Mesenchymal stem cell (in vitro differentiated cells and primary cell): ENCODE results near the gene RDM1.
A peak's percentile ranks its signal among the peaks of the same experiment; 100 is the strongest.

Experiments used
- DNase-seq: peaks from one replicate; pipeline ENCODE4 v3.0.0-alpha.2; 2013
- H2AFZ ChIP-seq: one replicate; pipeline ENCODE4 v1.6.1; 2013; ENCODE audit warnings: low read depth, mild to moderate bottlenecking, control low read depth, inconsistent platforms, low read length, moderate library complexity
- H2AK5ac ChIP-seq: 2 replicates; pipeline ENCODE4 v1.6.1; 2013; ENCODE audit warnings: low read length, moderate library complexity, mild to moderate bottlenecking, inconsistent platforms; ENCODE audit not compliant: severe bottlenecking
- H2BK120ac ChIP-seq: one replicate; pipeline ENCODE4 v1.6.1; 2013; ENCODE audit warnings: low read depth, mild to moderate bottlenecking, inconsistent platforms, low read length, moderate library complexity
- H2BK12ac ChIP-seq, 2 experiments: one replicate each; pipeline ENCODE4 v1.6.1; 2013; ENCODE audit warnings: inconsistent platforms in 2 of 2, low read length in 2 of 2, mild to moderate bottlenecking in 2 of 2, moderate library complexity in 2 of 2, control low read depth in 1 of 2
- H2BK15ac ChIP-seq: one replicate; pipeline ENCODE4 v1.6.1; 2013; ENCODE audit warnings: mild to moderate bottlenecking, low read depth, inconsistent platforms; ENCODE audit not compliant: poor library complexity, severe bottlenecking
- H2BK5ac ChIP-seq: 2 replicates; pipeline ENCODE4 v1.6.1; 2013; ENCODE audit warnings: low read depth, mild to moderate bottlenecking, low read length, control low read depth, inconsistent platforms; ENCODE audit not compliant: poor library complexity, severe bottlenecking
- H3K14ac ChIP-seq, 2 experiments: one replicate each; pipeline ENCODE4 v1.6.1; 2013; ENCODE audit warnings: inconsistent platforms in 2 of 2, low read length in 2 of 2, control low read depth in 1 of 2, mild to moderate bottlenecking in 1 of 2, moderate library complexity in 1 of 2
- H3K18ac ChIP-seq, 2 experiments: one replicate each; pipeline ENCODE4 v1.6.1; 2013; ENCODE audit warnings: inconsistent platforms in 2 of 2, low read length in 2 of 2, control low read depth in 1 of 2, low read depth in 1 of 2, mild to moderate bottlenecking in 1 of 2
- H3K23ac ChIP-seq, 2 experiments: one replicate each; pipeline ENCODE4 v1.6.1; 2013; ENCODE audit warnings: inconsistent platforms in 2 of 2, low read length in 2 of 2, mild to moderate bottlenecking in 2 of 2, moderate library complexity in 2 of 2, control low read depth in 1 of 2
- H3K27ac ChIP-seq: 2 replicates; pipeline ENCODE4 v1.5.1; 2013; ENCODE audit warnings: mild to moderate bottlenecking, moderate library complexity, low read length, control low read depth, inconsistent platforms; ENCODE audit not compliant: poor library complexity, severe bottlenecking
- H3K27me3 ChIP-seq, 2 experiments: 2 replicates each; pipeline versions ENCODE4 v1.6.1 to v1.7.0; 2013; ENCODE audit warnings: low read length in 2 of 2, mild to moderate bottlenecking in 2 of 2, moderate library complexity in 2 of 2, control low read depth in 1 of 2, inconsistent platforms in 1 of 2; ENCODE audit not compliant: control insufficient read depth in 1 of 2, insufficient read depth in 1 of 2
- H3K36me3 ChIP-seq, 2 experiments: 2 replicates each; pipeline versions ENCODE4 v1.6.1 to v1.7.0; 2013; ENCODE audit warnings: low read length in 2 of 2, control low read depth in 1 of 2, inconsistent platforms in 1 of 2, low read depth in 1 of 2, mild to moderate bottlenecking in 1 of 2; ENCODE audit not compliant: insufficient read depth in 2 of 2, control insufficient read depth in 1 of 2
- H3K4ac ChIP-seq, 2 experiments: one replicate each; pipeline ENCODE4 v1.6.1; 2013; ENCODE audit warnings: inconsistent platforms in 2 of 2, low read length in 2 of 2, mild to moderate bottlenecking in 2 of 2, moderate library complexity in 2 of 2, control low read depth in 1 of 2, low read depth in 1 of 2
- H3K4me1 ChIP-seq: 2 replicates; pipeline ENCODE4 v1.6.1; 2013; ENCODE audit warnings: low read depth, low read length, control low read depth; ENCODE audit not compliant: control insufficient read depth, insufficient read depth
- H3K4me2 ChIP-seq: 2 replicates; pipeline ENCODE4 v1.6.1; 2013; ENCODE audit warnings: low read length, mild to moderate bottlenecking, inconsistent platforms; ENCODE audit not compliant: poor library complexity, severe bottlenecking
- H3K4me3 ChIP-seq, 2 experiments: 2 replicates each; pipeline versions ENCODE4 v1.5.1 to v1.7.0; 2013; ENCODE audit warnings: low read length in 2 of 2, mild to moderate bottlenecking in 2 of 2, control low read depth in 1 of 2, low read depth in 1 of 2; ENCODE audit not compliant: insufficient read depth in 1 of 2
- H3K79me1 ChIP-seq: replicated peaks from 2 replicates; pipeline ENCODE4 v1.6.1; 2013; ENCODE audit warnings: mild to moderate bottlenecking, control low read depth, low read length, inconsistent platforms; ENCODE audit not compliant: poor library complexity, severe bottlenecking
- H3K9ac ChIP-seq: 2 replicates; pipeline ENCODE4 v1.7.0; 2013; ENCODE audit warnings: mild to moderate bottlenecking, low read length, moderate library complexity
- H3K9me3 ChIP-seq: 2 replicates; pipeline ENCODE4 v1.7.0; 2013; ENCODE audit warnings: mild to moderate bottlenecking, low read length; ENCODE audit not compliant: control insufficient read depth
- H4K8ac ChIP-seq: one replicate; pipeline ENCODE4 v1.6.1; 2013; ENCODE audit warnings: inconsistent platforms, mild to moderate bottlenecking, low read length, moderate library complexity
- H4K91ac ChIP-seq: one replicate; pipeline ENCODE4 v1.6.1; 2013; ENCODE audit warnings: mild to moderate bottlenecking, low read length, inconsistent platforms
- WGBS: methylation state at CpG from one replicate; pipeline ENCODE4 v1.1.7; 2013; ENCODE audit warnings: mixed read lengths; 5-methylcytosine and 5-hydroxymethylcytosine counted together
- small RNA-seq: library from polyadenylated mRNA; stranded (forward); fragments of <200 nt; extraction: miRNeasy Mini kit (QIAGEN cat#:217004); gene quantifications from one replicate; pipeline ENCODE3, GENCODE V24; 2013; ENCODE audit warnings: low read depth

Gene RDM1

GRCh38 chr17:35868737-35869136, 61.8 kb downstream of the RDM1 start, which contains the start of gene HEATR9:
HEATR9 (minus strand) TSS chr17:35868891; CDS start chr17:35868742, 149 bp downstream.
- no peak within 1 kb of the TSS for H4K91ac ChIP-seq
- no peaks in the 10 kb centered on the region for H3K4me1 ChIP-seq
- no peak within 1 kb of the TSS for H3K9ac ChIP-seq
- H3K36me3 ChIP-seq: peaks cover 0 to 7% of the 10 kb centered on the region in 2 experiments
- no peaks in the 10 kb centered on the region for H3K79me1 ChIP-seq
- H3K27me3 ChIP-seq: no peaks in the 10 kb centered on the region
- no peak within 1 kb of the TSS for H3K4me3 ChIP-seq
- H2BK5ac ChIP-seq: no peak within 1 kb of the TSS
- no peak within 1 kb of the TSS for H2AFZ ChIP-seq
- H3K23ac ChIP-seq: no peak within 1 kb of the TSS
- H3K18ac ChIP-seq: no peak within 1 kb of the TSS
- no peak within 1 kb of the TSS for H2BK15ac ChIP-seq
- H3K9me3 ChIP-seq: no peaks in the 10 kb centered on the region
- H4K8ac ChIP-seq: no peak within 1 kb of the TSS
- no peak within 1 kb of the TSS for H3K27ac ChIP-seq
- H3K4me2 ChIP-seq: no peak within 1 kb of the TSS
- no peak within 1 kb of the TSS for H2BK120ac ChIP-seq
- no peak within 1 kb of the TSS for H3K4ac ChIP-seq
- 82% methylated on average over 3 of the region's 3 CpGs for WGBS
- no peak within 1 kb of the TSS for H3K14ac ChIP-seq
- DNase-seq: no peak
- no peak within 1 kb of the TSS for H2AK5ac ChIP-seq
- H2BK12ac ChIP-seq: no peak within 1 kb of the TSS

Small RNAs within 50 kb of the gene (small RNA-seq; reads per million reads assigned to genes)
- 93.5 reads per million, percentile 92 among the genes with 10 or more reads in this experiment for gene RF00100
